GM15510 (cell line): Measurements from ENCODE around the gene CTBP2.

Experiments used
- POLR2A ChIP-seq: IDR thresholded peaks from 3 replicates; pipeline ENCODE4 v1.6.1; 2011; ENCODE audit warnings: borderline replicate concordance; ENCODE audit not compliant: insufficient read length; ENCODE audit errors: extremely low read depth

CTBP2 gene

DNA sequence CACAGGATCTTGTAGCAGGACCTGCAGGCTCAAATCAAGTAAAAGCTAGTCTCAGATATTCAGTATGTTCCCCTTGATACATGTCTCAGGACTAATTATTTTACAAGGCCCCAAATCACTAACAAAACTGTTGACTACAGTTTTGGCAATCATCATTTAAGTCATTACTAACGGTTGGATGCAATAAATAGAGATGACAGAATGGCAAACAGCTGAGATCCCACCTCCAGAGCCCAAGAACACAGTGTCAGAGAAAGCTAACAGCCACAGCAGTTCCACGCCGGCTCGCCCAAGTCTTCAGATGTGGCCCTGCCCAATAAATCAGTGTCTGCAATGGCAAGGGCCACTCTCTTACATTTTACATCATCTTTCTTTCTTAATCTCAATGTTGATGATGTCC lies 87.6 kb downstream of the CTBP2 start:
- no peak for TF ChIP-seq POLR2A

DNA sequence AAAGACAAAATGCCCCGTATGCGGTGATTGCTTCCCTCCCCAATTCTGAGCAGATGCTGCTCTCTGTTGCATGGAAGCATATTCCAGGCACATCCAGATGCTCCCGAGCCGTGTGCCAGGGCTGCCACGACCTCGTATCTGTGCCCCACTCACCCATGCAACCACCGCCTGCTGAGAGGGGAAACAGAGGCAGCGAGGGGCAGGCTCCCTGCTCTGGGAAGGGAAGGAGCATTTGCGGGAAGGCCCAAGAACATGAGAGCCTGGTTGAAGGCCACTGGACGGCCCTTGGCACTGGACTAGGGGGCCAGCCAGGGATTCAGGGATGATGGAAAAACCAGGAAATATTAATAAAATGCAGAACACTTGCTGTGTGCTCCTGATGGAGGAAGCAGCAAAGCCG lies 89.4 kb downstream of the CTBP2 start:
- TF ChIP-seq POLR2A = no peak

DNA sequence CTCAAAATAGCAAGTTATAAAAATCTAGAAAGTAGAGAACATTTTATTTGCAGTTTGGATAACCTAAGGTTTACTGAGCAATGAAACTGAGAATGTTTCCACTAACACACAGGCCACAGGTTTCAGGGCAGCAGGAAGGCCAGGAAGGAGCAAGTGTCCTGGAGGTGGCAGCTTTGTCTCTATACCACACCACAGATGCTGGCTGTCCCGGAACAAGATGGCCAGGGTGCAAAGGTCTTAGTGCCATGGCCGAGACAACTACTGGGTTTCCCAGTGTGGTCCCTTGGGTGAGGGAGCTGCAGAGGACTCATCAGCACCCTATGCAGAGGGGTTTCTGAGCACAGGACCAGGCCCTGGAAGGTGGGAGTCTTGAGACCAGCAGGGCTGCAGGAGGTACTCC lies 92.0 kb downstream of the CTBP2 start:
- TF ChIP-seq POLR2A = no peak

- TF ChIP-seq POLR2A = no peak
Measured at GRCh38 chr10:125067764-125068163, 92.6 kb downstream of the CTBP2 start.

DNA sequence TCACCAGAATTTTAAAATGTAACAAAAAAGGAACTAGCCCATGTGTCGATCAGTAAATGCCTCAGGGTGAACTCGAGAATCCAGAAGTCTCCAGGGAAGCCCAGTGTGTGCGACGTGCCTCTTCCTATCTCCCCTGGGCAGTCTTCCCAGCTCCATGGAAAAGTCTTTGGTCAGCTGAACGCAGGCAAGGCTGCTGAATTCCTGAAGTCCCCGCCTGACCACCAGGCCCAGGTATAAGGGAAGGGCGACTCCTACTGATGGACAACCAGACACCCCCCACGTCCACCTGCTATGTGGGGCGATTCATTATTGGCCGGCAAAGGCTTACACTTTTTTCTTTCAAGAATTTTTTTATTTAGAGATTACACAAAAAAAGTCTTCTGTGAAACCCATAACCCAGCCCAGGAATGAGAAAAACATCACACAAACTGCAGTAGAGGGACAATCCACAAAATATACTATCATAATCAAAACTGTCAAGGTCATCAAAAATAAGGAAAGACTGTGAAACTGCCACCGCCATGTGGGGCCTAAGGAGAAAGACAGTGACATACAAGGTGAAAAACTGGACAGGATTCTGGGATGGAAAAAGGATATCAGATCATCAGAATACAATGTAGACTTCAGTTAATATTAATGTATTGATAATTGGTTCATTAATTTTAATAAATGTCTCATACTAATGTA lies 93.5 kb downstream of the CTBP2 start:
- TF ChIP-seq POLR2A = no peak

GRCh38 chr10:125064681-125065492 lies 95.5 kb downstream of the CTBP2 start:
- TF ChIP-seq POLR2A = no peak

DNA sequence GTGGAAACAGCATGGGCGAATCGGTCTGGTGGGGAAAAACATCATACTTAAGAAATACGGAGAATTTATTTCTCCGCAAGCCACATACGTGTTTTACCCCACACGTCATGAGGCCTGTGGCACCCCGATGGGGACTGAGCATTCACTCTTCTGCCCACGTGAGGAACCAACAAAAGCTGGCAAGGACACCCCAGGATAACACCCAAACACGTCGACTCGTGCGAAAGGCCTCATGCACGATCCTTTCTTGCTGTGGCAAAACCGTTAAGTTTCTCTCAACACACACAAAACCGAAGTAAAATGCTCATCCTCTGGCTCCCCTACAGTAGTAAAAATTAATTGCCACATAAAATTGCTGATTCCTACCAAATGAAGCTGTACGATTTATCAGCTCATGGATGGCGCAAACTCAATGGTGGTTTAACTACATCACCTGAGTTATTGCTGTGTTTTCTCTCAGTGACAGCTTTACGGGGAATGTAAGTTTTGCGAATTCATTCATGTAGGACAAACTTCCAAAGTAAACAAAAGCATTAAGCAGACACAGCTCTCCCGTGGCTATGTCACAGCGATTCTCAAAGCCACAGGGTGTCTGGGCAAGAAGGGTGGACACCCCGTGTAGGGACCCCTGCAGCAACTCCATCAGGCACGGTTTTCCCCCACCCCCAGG lies 97.0 kb downstream of the CTBP2 start:
- no peak for TF ChIP-seq POLR2A

DNA sequence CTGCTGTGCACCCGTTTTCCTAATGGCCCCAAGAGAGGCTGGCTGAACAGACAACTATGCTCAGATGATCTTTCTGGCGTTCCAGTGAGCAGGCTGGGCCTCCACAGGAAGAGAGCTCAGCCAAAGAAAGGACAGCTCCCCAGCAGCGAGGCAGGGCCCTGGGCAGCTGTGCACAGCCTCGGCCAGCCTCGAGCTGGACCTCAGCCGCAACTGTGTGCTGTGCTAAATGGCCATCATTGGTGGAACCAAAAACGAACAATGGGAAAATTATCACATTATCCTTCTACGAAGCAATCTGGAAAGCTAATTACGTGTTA lies 97.5 kb downstream of the CTBP2 start:
- no peak for TF ChIP-seq POLR2A

- no peak for TF ChIP-seq POLR2A
Measured at GRCh38 chr10:125062227-125062913, 98.0 kb downstream of the CTBP2 start.

DNA sequence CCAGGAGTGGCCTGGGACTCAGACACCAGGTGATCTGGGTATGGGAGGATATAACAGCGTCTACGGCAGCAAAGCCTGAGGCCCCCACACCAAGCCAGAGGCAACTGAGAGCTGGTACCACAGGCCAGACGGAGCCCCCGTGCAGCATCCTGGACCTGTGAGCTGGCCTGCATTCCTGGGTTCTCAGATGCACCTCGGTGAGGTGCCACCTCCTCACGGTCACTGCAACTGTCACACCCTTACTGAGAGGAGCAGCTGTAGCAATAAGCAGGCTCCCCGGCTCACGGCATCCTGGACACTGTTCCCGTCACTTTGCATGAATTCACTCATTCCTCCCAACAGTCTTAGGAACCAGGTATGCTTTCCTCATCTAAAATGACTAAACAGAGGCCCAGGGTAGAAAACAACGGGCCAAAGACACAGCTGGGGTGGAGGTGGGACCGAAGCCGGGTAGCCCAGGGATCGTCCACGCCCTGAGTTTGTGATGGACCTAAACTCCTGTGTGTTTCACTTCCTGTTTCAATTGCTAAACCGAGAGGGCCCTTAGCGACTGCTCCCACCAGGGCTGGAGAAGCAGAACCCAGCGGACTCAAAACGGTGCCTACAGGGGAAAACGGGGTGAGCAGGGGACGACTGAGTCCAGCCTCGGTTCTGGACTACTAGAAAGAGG lies 98.7 kb downstream of the CTBP2 start:
- no peak for TF ChIP-seq POLR2A

- TF ChIP-seq POLR2A = no peak
Measured at GRCh38 chr10:125060826-125061556, 99.4 kb downstream of the CTBP2 start.

DNA sequence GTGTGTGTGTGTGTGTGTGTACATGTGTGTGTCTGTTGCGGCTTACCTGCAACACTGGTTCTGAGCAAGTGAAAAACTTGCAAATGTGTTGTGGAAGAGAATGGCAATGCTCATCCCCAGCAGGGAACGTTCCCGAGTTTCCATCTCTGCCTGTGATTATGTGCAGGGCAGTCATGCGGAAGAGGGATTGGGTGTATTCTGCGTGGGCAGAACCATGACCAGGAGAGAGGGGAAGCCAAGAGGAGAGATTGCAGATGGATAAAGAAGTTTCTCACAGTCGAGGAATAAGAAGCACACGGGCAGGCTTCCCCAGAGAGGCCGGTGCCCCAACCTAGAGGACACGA lies 99.9 kb downstream of the CTBP2 start:
- TF ChIP-seq POLR2A = no peak

DNA sequence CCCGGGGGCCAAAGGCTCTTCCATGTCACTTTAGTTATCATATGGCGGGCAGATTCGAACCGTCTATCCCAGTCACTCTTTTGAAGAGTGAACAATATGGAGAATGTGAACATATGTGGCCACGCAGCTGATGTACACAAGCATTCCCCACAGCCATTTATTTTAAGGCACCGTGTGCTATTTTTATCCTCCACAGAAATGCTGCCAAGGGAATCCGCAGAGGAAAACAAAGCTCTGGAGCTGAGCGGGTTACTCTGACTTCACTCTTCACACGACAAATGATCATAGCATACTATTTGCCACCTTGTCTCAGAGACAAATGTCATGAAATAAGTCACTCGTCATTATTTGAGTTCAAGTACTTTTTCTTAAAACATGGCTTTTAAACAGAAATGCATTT lies 100.3 kb downstream of the CTBP2 start:
- TF ChIP-seq POLR2A = no peak
